C4-2B (cell line): ENCODE measurements around the gene NLRP2B.

Source experiments
- ZFX ChIP-seq: fragments of 450-650 bp; IDR thresholded peaks from 2 replicates; pipeline ENCODE4 v1.6.1; 2017
- TF ChIP-seq, protein P1 (sequence below): fragments of 450-650 bp; conservative IDR thresholded peaks from 2 replicates; pipeline ENCODE4 v1.5.1; 2017; ENCODE audit warnings: mild to moderate bottlenecking

DNA sequence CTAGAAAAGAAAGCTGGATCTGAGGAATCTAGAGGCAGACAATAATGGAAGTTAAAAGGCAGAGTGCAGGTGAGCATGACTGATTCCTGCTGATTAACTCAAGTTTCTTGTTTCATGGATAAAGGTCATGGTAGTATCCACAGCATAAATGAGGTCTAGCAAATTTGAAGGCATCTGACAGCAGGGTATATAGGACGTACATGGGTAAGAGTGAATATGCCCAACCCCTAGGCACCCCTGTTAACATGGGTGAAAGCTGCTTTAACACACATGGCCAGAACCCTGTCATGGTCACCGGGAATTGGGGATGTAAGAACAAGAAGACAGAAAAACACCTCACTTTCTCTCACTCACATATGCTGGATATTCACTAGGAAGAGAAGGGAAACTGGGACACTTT, 25.0 kb downstream of the NLRP2B start:
- TF ChIP-seq, protein P1, sequence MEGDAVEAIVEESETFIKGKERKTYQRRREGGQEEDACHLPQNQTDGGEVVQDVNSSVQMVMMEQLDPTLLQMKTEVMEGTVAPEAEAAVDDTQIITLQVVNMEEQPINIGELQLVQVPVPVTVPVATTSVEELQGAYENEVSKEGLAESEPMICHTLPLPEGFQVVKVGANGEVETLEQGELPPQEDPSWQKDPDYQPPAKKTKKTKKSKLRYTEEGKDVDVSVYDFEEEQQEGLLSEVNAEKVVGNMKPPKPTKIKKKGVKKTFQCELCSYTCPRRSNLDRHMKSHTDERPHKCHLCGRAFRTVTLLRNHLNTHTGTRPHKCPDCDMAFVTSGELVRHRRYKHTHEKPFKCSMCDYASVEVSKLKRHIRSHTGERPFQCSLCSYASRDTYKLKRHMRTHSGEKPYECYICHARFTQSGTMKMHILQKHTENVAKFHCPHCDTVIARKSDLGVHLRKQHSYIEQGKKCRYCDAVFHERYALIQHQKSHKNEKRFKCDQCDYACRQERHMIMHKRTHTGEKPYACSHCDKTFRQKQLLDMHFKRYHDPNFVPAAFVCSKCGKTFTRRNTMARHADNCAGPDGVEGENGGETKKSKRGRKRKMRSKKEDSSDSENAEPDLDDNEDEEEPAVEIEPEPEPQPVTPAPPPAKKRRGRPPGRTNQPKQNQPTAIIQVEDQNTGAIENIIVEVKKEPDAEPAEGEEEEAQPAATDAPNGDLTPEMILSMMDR, result no peak
- TF ChIP-seq ZFX, result no peak
